IMR-90 (cell line): ENCODE measurements around the gene CNNM2. TPM values are rescaled to one million over a fixed set of nuclear protein-coding genes. Genes with fewer than 3 reads are reported as not detected.

ENCODE experiments used
- ATAC-seq: fragments of 200-7000 bp; cut with Tn5 transposase; 2 replicates; pipeline ENCODE4 v1.9.1; 2020; ENCODE audit warnings: low read depth, mild to moderate bottlenecking, moderate library complexity
- BruUV-seq: library from RNA; stranded (reverse); fragments of 400-500 nt; replicated peaks from 2 replicates; lab custom pipeline; 2021; lab: Mats Ljungman, UMichigan
- CTCF ChIA-PET: fragments of 300-600 bp; formaldehyde crosslinking; extraction: SDS; loops from one replicate; lab custom pipeline; 2021; ENCODE audit warnings: antibody characterized with exemption; lab: Yijun Ruan, JAX
- POLR2A ChIA-PET: fragments of 300-600 bp; sonication (Branson Sonifier 250); formaldehyde crosslinking; loops from one replicate; lab custom pipeline; 2022; ENCODE audit warnings: antibody characterized with exemption; ENCODE audit not compliant: unreplicated experiment; lab: Charles Lee
- DNase-seq: peaks from one replicate; pipeline ENCODE4 v3.0.0; 2013
- H2AFZ ChIP-seq: replicated peaks from 2 replicates; pipeline ENCODE3; 2013; ENCODE audit warnings: low read length, mild to moderate bottlenecking; ENCODE audit not compliant: poor library complexity
- H2AK5ac ChIP-seq: 2 replicates; pipeline ENCODE4 v1.6.1; 2013; ENCODE audit warnings: low read depth, low read length, inconsistent platforms
- H2AK9ac ChIP-seq: replicated peaks from 2 replicates; pipeline ENCODE3; 2013; ENCODE audit warnings: mild to moderate bottlenecking, low read depth, low read length, moderate library complexity; ENCODE audit not compliant: poor library complexity
- H2BK120ac ChIP-seq: 2 replicates; pipeline ENCODE4 v1.6.1; 2013; ENCODE audit warnings: low read depth, low read length, inconsistent platforms
- H2BK15ac ChIP-seq: 3 replicates; pipeline ENCODE4 v1.6.1; 2013; ENCODE audit warnings: low read depth, low read length, inconsistent platforms
- H2BK20ac ChIP-seq: 2 replicates; pipeline ENCODE4 v1.6.1; 2013; ENCODE audit warnings: low read depth, mild to moderate bottlenecking, inconsistent platforms, low read length, moderate library complexity
- H2BK5ac ChIP-seq: 2 replicates; pipeline ENCODE4 v1.6.1; 2013; ENCODE audit warnings: mild to moderate bottlenecking, low read depth, low read length, inconsistent platforms; ENCODE audit not compliant: poor library complexity, severe bottlenecking
- H3K14ac ChIP-seq: replicated peaks from 2 replicates; pipeline ENCODE4 v1.6.1; 2013; ENCODE audit warnings: low read depth, low read length, inconsistent platforms
- H3K18ac ChIP-seq: 2 replicates; pipeline ENCODE4 v1.6.1; 2013; ENCODE audit warnings: low read depth, low read length, control low read depth
- H3K23ac ChIP-seq: 2 replicates; pipeline ENCODE4 v1.6.1; 2013; ENCODE audit warnings: low read depth, low read length, inconsistent platforms
- H3K27ac ChIP-seq: 2 replicates; pipeline ENCODE4 v1.5.1; 2013; ENCODE audit warnings: mild to moderate bottlenecking, control low read depth, low read length; ENCODE audit not compliant: insufficient read depth
- H3K27me3 ChIP-seq: 2 replicates; pipeline ENCODE4 v1.6.1; 2013; ENCODE audit warnings: low read length; ENCODE audit not compliant: control insufficient read depth, insufficient read depth
- H3K36me3 ChIP-seq: 2 replicates; pipeline ENCODE4 v1.6.1; 2013; ENCODE audit warnings: low read length, mixed read lengths; ENCODE audit not compliant: control insufficient read depth, insufficient read depth
- H3K4ac ChIP-seq: 2 replicates; pipeline ENCODE4 v1.6.1; 2013; ENCODE audit warnings: low read depth, low read length, inconsistent platforms
- H3K4me1 ChIP-seq: 2 replicates; pipeline ENCODE4 v1.6.1; 2013; ENCODE audit warnings: low read length, mixed read lengths; ENCODE audit not compliant: control insufficient read depth, insufficient read depth
- H3K4me2 ChIP-seq: 2 replicates; pipeline ENCODE4 v1.6.1; 2013; ENCODE audit warnings: low read depth, mild to moderate bottlenecking, control low read depth, low read length, moderate library complexity
- H3K4me3 ChIP-seq: 2 replicates; pipeline ENCODE4 v1.5.1; 2013; ENCODE audit warnings: low read depth, mild to moderate bottlenecking, control low read depth, low read length, moderate library complexity; ENCODE audit not compliant: insufficient read depth
- H3K56ac ChIP-seq: 2 replicates; pipeline ENCODE4 v1.6.1; 2013; ENCODE audit warnings: low read length, inconsistent platforms; ENCODE audit not compliant: insufficient read depth; ENCODE audit errors: extremely low read depth
- H3K79me1 ChIP-seq, 2 experiments: 2 replicates each; pipeline ENCODE4 v1.6.1; 2013; ENCODE audit warnings: low read length in 2 of 2, inconsistent platforms in 1 of 2, low read depth in 1 of 2
- H3K9ac ChIP-seq: 2 replicates; pipeline ENCODE4 v1.6.1; 2013; ENCODE audit warnings: low read depth, low read length, control low read depth
- H3K9me1 ChIP-seq: 2 replicates; pipeline ENCODE4 v1.6.1; 2013; ENCODE audit warnings: low read length, inconsistent platforms; ENCODE audit not compliant: insufficient read depth
- H3K9me3 ChIP-seq: 2 replicates; pipeline ENCODE4 v1.6.1; 2013; ENCODE audit warnings: low read length; ENCODE audit not compliant: control insufficient read depth, insufficient read depth
- H4K20me1 ChIP-seq: 2 replicates; pipeline ENCODE4 v1.6.1; 2013; ENCODE audit warnings: low read length, inconsistent platforms; ENCODE audit not compliant: insufficient read depth
- H4K5ac ChIP-seq: 2 replicates; pipeline ENCODE4 v1.6.1; 2013; ENCODE audit warnings: mild to moderate bottlenecking, low read depth, low read length, control low read depth
- H4K8ac ChIP-seq, 2 experiments: 2 replicates each; pipeline ENCODE4 v1.6.1; 2013; ENCODE audit warnings: low read depth in 2 of 2, low read length in 2 of 2, control low read depth in 1 of 2, inconsistent platforms in 1 of 2
- H4K91ac ChIP-seq: 2 replicates; pipeline ENCODE4 v1.6.1; 2013; ENCODE audit warnings: low read depth, low read length, inconsistent platforms; ENCODE audit not compliant: insufficient read depth
- BHLHE40 ChIP-seq: fragments of 150-350 bp; IDR thresholded peaks from 2 replicates; pipeline ENCODE4 v1.6.1; 2016; ENCODE audit warnings: mild to moderate bottlenecking, low read depth, low read length
- MAFK ChIP-seq: IDR thresholded peaks from 2 replicates; pipeline ENCODE4 v1.6.1; 2012; ENCODE audit warnings: low read depth, low read length, improper control_type of control experiment
- MAZ ChIP-seq: IDR thresholded peaks from 2 replicates; pipeline ENCODE4 v1.6.1; 2012; ENCODE audit warnings: low read depth, mild to moderate bottlenecking, low read length, improper control_type of control experiment, moderate library complexity, borderline replicate concordance
- MXI1 ChIP-seq: IDR thresholded peaks from 2 replicates; pipeline ENCODE4 v1.6.1; 2012; ENCODE audit warnings: low read depth, mild to moderate bottlenecking, low read length, moderate library complexity, borderline replicate concordance
- NFE2L2 ChIP-seq: fragments of 150-350 bp; IDR thresholded peaks from 2 replicates; pipeline ENCODE4 v1.6.1; 2016; ENCODE audit warnings: low read depth, mild to moderate bottlenecking, low read length
- POLR2A ChIP-seq: IDR thresholded peaks from 2 replicates; pipeline ENCODE4 v1.6.1; 2012; ENCODE audit warnings: mild to moderate bottlenecking, low read depth, low read length
- RAD21 ChIP-seq: IDR thresholded peaks from 2 replicates; pipeline ENCODE4 v1.6.1; 2012; ENCODE audit warnings: low read length, improper control_type of control experiment
- RCOR1 ChIP-seq: IDR thresholded peaks from 2 replicates; pipeline ENCODE4 v1.6.1; 2012; ENCODE audit warnings: mild to moderate bottlenecking, low read length, improper control_type of control experiment; ENCODE audit not compliant: insufficient replicate concordance
- RFX5 ChIP-seq: IDR thresholded peaks from 2 replicates; pipeline ENCODE4 v1.8.0; 2012; ENCODE audit warnings: low read depth, mild to moderate bottlenecking, low read length, moderate library complexity
- SMC3 ChIP-seq: fragments of 150-350 bp; IDR thresholded peaks from 2 replicates; pipeline ENCODE4 v1.6.1; 2016; ENCODE audit warnings: low read depth, mild to moderate bottlenecking, antibody characterized with exemption, low read length, moderate library complexity
- WGBS, 2 experiments: methylation state at CpG; one replicate each; pipeline versions ENCODE4 v1.1.5 to v1.1.7; 2013; ENCODE audit warnings: missing lambda C conversion rate in 2 of 2; ENCODE audit not compliant: insufficient read length in 1 of 2; ENCODE audit errors: extremely low coverage in 2 of 2; 5-methylcytosine and 5-hydroxymethylcytosine counted together
- dilution Hi-C: fragments of 300-500 bp; cut with HindIII; formaldehyde crosslinking; loops from one replicate; pipeline ENCODE4 v1.14.3; 2018; ENCODE audit warnings: low sequenced_read_pairs; ENCODE audit not compliant: unreplicated experiment
- in situ Hi-C: fragments of 300-500 bp; cut with MboI; formaldehyde crosslinking; loops from 3 replicates; pipeline ENCODE4 v1.14.3; 2019; ENCODE audit warnings: low sequenced_read_pairs, inconsistent platforms, mixed read lengths
- intact Hi-C: fragments of 100-400 bp; cut with micrococcal nuclease; formaldehyde crosslinking; loops from 2 replicates; pipeline ENCODE4 v1.10.0; 2022
- polyA plus RNA-seq, 3 experiments: library from polyadenylated mRNA; depleted of rRNA; stranded (reverse); fragments of >200 nt; gene quantifications; 2 replicates each; pipeline ENCODE4 v1.2.3, GENCODE V29; 2012; ENCODE audit warnings: low replicate concordance in 1 of 3
- total RNA-seq: library from RNA; depleted of rRNA; stranded (reverse); fragments of >200 nt; gene quantifications from 2 replicates; pipeline ENCODE4 v1.2.3, GENCODE V29; 2012
- TF ChIP-seq, protein P1 (sequence below): fragments of 150-350 bp; IDR thresholded peaks from 2 replicates; pipeline ENCODE4 v1.6.1; 2017; ENCODE audit warnings: mild to moderate bottlenecking, antibody characterized with exemption, low read length, low read depth
- TF ChIP-seq, protein P2 (sequence below): fragments of 150-350 bp; IDR thresholded peaks from 2 replicates; pipeline ENCODE4 v1.6.1; 2016; ENCODE audit warnings: low read depth, mild to moderate bottlenecking, low read length, moderate library complexity, borderline replicate concordance
- TF ChIP-seq, protein P3 (sequence below): conservative IDR thresholded peaks from 2 replicates; pipeline ENCODE4 v1.5.1; 2012; ENCODE audit warnings: mild to moderate bottlenecking, low read depth, low read length, improper control_type of control experiment

CNNM2 gene
- total and polyA plus RNA-seq, 2 of the 4 experiments (the other 2 are of a cell fraction), result 4.7 to 5.6 TPM

DNA sequence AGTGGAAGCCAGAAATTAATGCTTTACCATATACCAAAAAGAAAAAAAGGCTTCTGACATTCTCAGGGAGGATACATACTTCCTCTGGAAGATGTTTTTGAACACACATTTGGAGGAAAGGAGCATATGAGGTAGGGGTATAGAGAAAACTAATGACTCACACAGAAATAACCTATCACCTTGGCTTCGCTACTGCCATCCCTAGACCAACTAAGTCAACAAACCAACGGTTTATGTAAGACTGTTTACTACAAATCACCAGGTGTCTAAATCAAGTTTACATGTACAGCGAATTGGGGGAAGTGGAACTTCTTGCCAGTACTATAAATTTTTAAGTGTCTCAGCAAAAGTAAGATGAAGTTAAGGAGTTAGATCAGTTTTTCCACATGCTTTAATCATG lies 178.0 kb downstream of the CNNM2 start:
- H3K56ac ChIP-seq, result no peak overlapping the region
- H3K4me1 ChIP-seq, result no peaks in the 10 kb centered on the region
- no peak overlapping the region for H2AFZ ChIP-seq
- H3K79me1 ChIP-seq, result peaks cover 5 to 19% of the 10 kb centered on the region in 2 experiments; a peak in 3 of 4 replicates
- no peaks in the 10 kb centered on the region for H3K9me3 ChIP-seq
- H3K4me2 ChIP-seq, result no peak overlapping the region
- dilution Hi-C loops (no loop called here), in situ Hi-C loops (no loop called here), intact Hi-C loops (no loop called here)
- H3K4ac ChIP-seq, result no peak overlapping the region
- H2BK20ac ChIP-seq, result no peak overlapping the region
- TF ChIP-seq, protein P1, sequence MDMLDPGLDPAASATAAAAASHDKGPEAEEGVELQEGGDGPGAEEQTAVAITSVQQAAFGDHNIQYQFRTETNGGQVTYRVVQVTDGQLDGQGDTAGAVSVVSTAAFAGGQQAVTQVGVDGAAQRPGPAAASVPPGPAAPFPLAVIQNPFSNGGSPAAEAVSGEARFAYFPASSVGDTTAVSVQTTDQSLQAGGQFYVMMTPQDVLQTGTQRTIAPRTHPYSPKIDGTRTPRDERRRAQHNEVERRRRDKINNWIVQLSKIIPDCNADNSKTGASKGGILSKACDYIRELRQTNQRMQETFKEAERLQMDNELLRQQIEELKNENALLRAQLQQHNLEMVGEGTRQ, result no peak
- no peak for TF ChIP-seq POLR2A
- no peak for TF ChIP-seq MXI1
- TF ChIP-seq, protein P2, sequence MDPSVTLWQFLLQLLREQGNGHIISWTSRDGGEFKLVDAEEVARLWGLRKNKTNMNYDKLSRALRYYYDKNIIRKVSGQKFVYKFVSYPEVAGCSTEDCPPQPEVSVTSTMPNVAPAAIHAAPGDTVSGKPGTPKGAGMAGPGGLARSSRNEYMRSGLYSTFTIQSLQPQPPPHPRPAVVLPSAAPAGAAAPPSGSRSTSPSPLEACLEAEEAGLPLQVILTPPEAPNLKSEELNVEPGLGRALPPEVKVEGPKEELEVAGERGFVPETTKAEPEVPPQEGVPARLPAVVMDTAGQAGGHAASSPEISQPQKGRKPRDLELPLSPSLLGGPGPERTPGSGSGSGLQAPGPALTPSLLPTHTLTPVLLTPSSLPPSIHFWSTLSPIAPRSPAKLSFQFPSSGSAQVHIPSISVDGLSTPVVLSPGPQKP, result no peak
- TF ChIP-seq RAD21, result no peak
- no peak for TF ChIP-seq RCOR1
- TF ChIP-seq BHLHE40, result no peak
- TF ChIP-seq, protein P3, sequence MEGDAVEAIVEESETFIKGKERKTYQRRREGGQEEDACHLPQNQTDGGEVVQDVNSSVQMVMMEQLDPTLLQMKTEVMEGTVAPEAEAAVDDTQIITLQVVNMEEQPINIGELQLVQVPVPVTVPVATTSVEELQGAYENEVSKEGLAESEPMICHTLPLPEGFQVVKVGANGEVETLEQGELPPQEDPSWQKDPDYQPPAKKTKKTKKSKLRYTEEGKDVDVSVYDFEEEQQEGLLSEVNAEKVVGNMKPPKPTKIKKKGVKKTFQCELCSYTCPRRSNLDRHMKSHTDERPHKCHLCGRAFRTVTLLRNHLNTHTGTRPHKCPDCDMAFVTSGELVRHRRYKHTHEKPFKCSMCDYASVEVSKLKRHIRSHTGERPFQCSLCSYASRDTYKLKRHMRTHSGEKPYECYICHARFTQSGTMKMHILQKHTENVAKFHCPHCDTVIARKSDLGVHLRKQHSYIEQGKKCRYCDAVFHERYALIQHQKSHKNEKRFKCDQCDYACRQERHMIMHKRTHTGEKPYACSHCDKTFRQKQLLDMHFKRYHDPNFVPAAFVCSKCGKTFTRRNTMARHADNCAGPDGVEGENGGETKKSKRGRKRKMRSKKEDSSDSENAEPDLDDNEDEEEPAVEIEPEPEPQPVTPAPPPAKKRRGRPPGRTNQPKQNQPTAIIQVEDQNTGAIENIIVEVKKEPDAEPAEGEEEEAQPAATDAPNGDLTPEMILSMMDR, result no peak
- no peak for TF ChIP-seq MAFK
- TF ChIP-seq MAZ, result no peak
- TF ChIP-seq SMC3, result no peak
- no peak for TF ChIP-seq NFE2L2
- no peak for TF ChIP-seq RFX5
- no peak overlapping the region for H3K4me3 ChIP-seq
- no peak overlapping the region for H2BK5ac ChIP-seq
- peaks cover 50% of the 10 kb centered on the region for H3K36me3 ChIP-seq
- H2BK15ac ChIP-seq, result no peak overlapping the region
- H2AK9ac ChIP-seq, result no peak overlapping the region
- no peaks in the 10 kb centered on the region for H3K27me3 ChIP-seq
- H4K91ac ChIP-seq, result no peak overlapping the region
- POLR2A ChIA-PET, result no interaction called here
- H2AK5ac ChIP-seq, result no peak overlapping the region
- WGBS, 2 experiments, result no CpG with 5 or more reads among the region's 3 CpGs
- DNase-seq (no peak), ATAC-seq (no peak)
- no peak overlapping the region for H3K14ac ChIP-seq
- no peak overlapping the region for H3K27ac ChIP-seq
- H3K18ac ChIP-seq, result no peak overlapping the region
- peaks cover 9% of the 10 kb centered on the region; the same call in 1 of the 2 replicates for H4K20me1 ChIP-seq
- no peak overlapping the region for H3K9ac ChIP-seq
- peaks cover 3% of the 10 kb centered on the region for H3K9me1 ChIP-seq
- no TSS peak for BruUV-seq
- no peak overlapping the region for H4K5ac ChIP-seq
- CTCF ChIA-PET, result no interaction called here
- H3K23ac ChIP-seq, result no peak overlapping the region
- H2BK120ac ChIP-seq, result no peak overlapping the region
- no peak overlapping the region for H4K8ac ChIP-seq
